ENCODE results near the gene PGAP6. TPM values are rescaled to one million over a fixed set of nuclear protein-coding genes. Genes with fewer than 3 reads are reported as not detected.
"Not testable (repeated sequence)": the region's sequence is repeated elsewhere in the genome, so short reads cannot be mapped to it uniquely, and the experiment has no call there.

The PGAP6 gene
- total RNA-seq, 2 donors from 2014 or later: 38.7 to 55.4 TPM

DNA sequence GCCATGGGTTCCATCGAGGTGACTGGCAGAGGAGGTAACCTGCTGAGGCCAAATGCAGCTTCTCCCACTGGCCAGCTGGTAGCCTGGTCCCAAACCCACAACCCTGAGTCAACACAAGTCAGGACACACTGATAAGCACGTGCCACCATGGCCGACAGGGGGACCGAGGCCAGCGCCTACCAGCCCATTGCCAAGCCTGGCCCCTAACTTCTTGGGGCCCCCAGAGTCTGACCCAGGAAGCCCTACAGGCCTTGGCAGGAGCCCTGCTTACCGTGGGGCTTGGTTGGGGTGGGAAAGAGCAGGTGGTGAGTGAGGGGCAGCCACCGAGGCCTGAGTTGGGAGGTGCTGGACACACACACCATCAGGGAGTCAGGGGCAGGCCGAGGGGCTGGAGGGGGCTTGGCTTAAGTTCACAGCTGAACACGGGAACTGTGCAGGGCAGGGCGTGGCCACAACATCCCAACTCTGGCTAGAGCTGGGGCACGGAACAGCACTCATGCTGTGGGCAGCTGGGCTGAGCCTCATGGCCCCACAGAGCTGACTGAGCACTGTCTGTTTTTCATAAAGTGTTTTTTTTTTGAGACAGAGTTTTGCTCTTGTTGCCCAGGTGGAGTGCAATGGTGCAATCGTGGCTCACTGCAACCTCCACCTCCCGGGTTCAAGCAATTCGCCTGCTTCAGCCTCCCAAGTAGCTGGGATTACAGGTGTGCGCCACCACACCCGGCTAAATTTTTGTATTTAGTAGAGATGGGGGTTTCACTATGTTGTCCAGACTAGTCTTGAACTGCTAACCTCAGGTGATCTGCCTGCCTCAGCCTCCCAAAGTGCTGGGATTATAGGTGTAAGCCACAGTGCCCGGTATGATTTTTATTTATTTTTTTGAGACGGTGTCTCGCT, 16.9 kb downstream of the PGAP6 start:
- ATAC-seq (ENCODE audit: insufficient number of reproducible peaks, low FRiP score, low read depth): no peak
- H3K27me3 ChIP-seq (replicated peaks; ENCODE audit: insufficient read depth): no peaks in the 10 kb centered on the region
- H3K4me1 ChIP-seq (ENCODE audit: control insufficient read depth in 1 of 2, low read depth in 2 of 2): peaks cover 3 to 7% of the 10 kb centered on the region in 2 donors
- no peak overlapping the region for H3K4me3 ChIP-seq
- H3K27ac ChIP-seq: no peak overlapping the region
- H3K9me3 ChIP-seq: no peaks in the 10 kb centered on the region
- peaks cover 25% of the 10 kb centered on the region for H3K36me3 ChIP-seq
- no peak for DNase-seq (ENCODE audit: low spot score)
- TF ChIP-seq, protein P1, sequence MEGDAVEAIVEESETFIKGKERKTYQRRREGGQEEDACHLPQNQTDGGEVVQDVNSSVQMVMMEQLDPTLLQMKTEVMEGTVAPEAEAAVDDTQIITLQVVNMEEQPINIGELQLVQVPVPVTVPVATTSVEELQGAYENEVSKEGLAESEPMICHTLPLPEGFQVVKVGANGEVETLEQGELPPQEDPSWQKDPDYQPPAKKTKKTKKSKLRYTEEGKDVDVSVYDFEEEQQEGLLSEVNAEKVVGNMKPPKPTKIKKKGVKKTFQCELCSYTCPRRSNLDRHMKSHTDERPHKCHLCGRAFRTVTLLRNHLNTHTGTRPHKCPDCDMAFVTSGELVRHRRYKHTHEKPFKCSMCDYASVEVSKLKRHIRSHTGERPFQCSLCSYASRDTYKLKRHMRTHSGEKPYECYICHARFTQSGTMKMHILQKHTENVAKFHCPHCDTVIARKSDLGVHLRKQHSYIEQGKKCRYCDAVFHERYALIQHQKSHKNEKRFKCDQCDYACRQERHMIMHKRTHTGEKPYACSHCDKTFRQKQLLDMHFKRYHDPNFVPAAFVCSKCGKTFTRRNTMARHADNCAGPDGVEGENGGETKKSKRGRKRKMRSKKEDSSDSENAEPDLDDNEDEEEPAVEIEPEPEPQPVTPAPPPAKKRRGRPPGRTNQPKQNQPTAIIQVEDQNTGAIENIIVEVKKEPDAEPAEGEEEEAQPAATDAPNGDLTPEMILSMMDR (IDR thresholded peaks at IDR 0.05): no peak

DNA sequence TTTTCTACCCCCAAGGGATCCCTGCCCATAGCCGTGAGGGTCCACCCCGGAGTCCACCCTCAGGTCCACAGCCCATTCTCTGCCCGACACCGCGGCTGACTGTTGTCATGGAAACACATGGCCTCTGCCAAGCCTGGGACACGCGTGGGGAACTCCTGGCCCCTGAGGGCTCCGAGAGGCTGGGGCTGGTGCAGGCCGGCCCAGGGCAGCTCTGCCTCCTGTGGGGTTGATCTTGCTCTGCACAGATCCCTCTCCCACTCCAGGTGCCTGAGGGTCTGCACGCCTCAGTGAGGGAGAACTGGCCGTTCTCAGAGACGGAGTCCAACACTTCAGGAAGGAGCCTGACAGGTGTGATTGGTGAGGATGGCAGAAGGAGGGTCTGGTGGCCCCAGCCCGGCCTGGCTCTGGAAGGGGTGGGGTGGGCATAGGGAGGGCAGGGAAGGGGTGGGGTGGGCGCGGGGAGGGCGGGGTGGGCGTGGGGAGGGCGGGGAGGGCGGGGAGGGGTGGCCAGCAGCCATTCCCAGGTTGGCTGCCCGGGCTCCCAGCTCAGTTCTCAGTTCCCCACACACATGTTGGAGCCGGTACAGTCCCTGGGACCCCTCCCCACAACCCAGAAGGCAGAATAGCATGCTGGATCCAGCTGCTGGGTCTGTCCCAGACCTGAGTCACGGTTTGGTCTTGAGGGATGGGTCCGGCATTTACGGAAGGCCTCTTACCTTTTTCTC, 17.9 kb downstream of the PGAP6 start:
- DNase-seq (ENCODE audit: low spot score) (no peak), ATAC-seq (ENCODE audit: insufficient number of reproducible peaks, low FRiP score, low read depth) (no peak)
- Histone ChIP-seq H3K27ac (no peak overlapping the region), H3K9me3 (no peaks in the 10 kb centered on the region), H3K4me3 (no peak overlapping the region), H3K27me3 (replicated peaks; ENCODE audit: insufficient read depth) (no peaks in the 10 kb centered on the region), H3K36me3 (peaks cover 24% of the 10 kb centered on the region), H3K4me1 (ENCODE audit: control insufficient read depth in 1 of 2, low read depth in 2 of 2) (no peaks in the 10 kb centered on the region)
- TF ChIP-seq, protein P1 (IDR thresholded peaks at IDR 0.05): no peak

DNA sequence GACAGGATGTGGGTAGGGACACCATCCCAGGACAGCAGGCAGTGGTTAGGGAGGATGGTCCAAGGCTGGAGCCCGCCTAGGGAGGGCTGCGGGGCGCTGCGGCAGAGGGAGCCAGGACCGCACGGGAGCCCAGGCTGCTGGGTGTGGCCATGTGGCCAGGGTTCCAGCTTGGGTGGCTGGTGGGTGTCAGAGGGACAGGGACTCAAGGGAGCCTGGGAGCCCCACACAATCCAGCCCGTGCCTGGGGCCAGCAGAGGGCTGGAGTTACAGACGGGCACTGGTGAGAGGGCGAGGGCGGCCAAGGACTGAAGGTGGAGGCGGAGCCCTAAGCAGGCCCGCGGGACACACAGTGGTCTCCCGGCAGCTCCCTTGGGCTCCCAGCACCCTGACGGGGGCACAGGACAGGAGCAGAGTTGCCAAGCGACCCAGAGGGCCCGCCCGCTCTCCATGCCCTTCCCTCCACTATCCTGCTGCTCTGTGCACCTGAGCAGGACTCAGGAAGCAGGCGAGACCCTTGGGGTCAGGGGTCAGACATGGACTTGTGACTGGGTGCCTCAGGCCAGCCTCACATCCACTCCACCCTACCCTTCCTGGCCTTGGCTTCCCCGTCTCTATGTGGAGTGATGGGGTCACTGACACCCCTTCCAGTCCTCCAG, 18.5 kb downstream of the PGAP6 start:
- Histone ChIP-seq H3K27me3 (replicated peaks; ENCODE audit: insufficient read depth) (no peaks in the 10 kb centered on the region), H3K27ac (no peak overlapping the region), H3K4me1 (ENCODE audit: control insufficient read depth in 1 of 2, low read depth in 2 of 2) (no peaks in the 10 kb centered on the region), H3K36me3 (peaks cover 17% of the 10 kb centered on the region), H3K9me3 (no peaks in the 10 kb centered on the region), H3K4me3 (no peak overlapping the region)
- ATAC-seq (ENCODE audit: insufficient number of reproducible peaks, low FRiP score, low read depth) (no peak), DNase-seq (ENCODE audit: low spot score) (no peak)
- TF ChIP-seq, protein P1 (IDR thresholded peaks at IDR 0.05): no peak

DNA sequence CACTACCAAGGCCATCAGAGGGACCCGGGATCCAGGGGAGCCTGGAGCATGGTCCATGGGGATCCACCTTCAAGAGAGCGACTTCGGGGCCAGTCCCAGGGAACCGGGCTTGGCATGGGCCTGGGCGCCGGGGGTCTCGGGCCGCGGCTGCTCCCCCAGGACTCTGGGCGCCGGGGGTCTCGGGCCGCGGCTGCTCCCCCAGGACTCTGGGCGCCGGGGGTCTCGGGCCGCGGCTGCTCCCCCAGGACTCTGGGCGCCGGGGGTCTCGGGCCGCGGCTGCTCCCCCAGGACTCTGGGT, 19.1 kb downstream of the PGAP6 start:
- not testable (repeated sequence) for H3K27ac ChIP-seq; ATAC-seq (ENCODE audit: insufficient number of reproducible peaks, low FRiP score, low read depth); DNase-seq (ENCODE audit: low spot score); H3K4me1 ChIP-seq (ENCODE audit: control insufficient read depth in 1 of 2, low read depth in 2 of 2); H3K27me3 ChIP-seq (replicated peaks; ENCODE audit: insufficient read depth); H3K9me3 ChIP-seq; H3K4me3 ChIP-seq
- H3K36me3 ChIP-seq: peaks cover 11% of the 10 kb centered on the region

DNA sequence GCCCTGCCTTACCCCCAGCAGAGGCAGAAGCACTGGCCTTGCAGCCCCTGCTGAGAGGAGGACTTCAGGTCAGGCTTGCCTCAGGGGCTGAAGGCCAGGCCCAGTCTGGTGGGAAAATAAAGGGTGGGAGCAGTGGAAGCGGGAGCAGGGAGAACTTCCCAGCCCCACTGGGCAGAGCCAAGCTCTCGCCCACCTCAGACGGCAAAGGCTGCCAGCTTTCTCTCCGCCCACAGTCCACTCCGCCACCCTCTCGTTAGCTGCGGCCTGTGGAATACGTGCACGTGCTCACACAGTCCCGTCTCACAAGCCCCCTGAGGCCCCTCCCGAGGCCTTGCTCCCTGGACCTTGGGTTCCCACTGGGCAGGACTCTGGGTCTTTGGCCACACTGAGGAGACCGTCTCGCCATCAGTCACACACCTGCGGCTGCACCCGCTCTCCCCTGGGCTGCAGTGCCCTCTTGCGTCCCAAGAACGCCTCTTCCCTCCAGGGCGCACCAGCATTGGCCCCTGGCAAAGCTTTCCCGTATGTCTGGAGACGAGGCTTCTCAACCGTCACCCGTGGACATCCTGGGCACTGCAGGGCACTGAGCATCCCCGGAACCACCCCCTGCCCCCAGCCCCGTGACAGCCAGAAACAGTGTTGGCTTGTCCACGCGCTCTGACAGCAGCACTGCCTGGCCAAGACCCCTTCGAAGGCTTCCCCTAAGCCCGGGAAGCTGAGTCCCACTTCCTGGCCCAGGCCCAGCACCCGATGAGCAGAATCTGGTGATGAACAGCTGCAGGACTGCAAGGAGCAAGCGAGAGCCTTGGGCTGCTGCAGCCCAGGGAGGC, 19.7 kb downstream of the PGAP6 start:
- H3K27ac ChIP-seq: no peak overlapping the region
- peaks cover 6% of the 10 kb centered on the region for H3K36me3 ChIP-seq
- H3K4me1 ChIP-seq (ENCODE audit: control insufficient read depth in 1 of 2, low read depth in 2 of 2): no peaks in the 10 kb centered on the region
- DNase-seq (ENCODE audit: low spot score): no peak
- TF ChIP-seq, protein P1 (IDR thresholded peaks at IDR 0.05): peak; percentile 64
- H3K4me3 ChIP-seq: no peak overlapping the region
- no peak for ATAC-seq (ENCODE audit: insufficient number of reproducible peaks, low FRiP score, low read depth)
- H3K9me3 ChIP-seq: no peaks in the 10 kb centered on the region
- H3K27me3 ChIP-seq (replicated peaks; ENCODE audit: insufficient read depth): no peaks in the 10 kb centered on the region

All from thoracic aorta (tissue), 2 donors.